ENCODE measurements around the gene NUDT4B. TPM values are rescaled to one million over a fixed set of nuclear protein-coding genes. Genes with fewer than 3 reads are reported as not detected.
"Not testable (repeated sequence)": the region's sequence is repeated elsewhere in the genome, so short reads cannot be mapped to it uniquely, and the experiment has no call there.

The NUDT4B gene
- total RNA-seq, 3 donors from 2014 or later: 7.9 to 47.5 (median 40.0) TPM

DNA sequence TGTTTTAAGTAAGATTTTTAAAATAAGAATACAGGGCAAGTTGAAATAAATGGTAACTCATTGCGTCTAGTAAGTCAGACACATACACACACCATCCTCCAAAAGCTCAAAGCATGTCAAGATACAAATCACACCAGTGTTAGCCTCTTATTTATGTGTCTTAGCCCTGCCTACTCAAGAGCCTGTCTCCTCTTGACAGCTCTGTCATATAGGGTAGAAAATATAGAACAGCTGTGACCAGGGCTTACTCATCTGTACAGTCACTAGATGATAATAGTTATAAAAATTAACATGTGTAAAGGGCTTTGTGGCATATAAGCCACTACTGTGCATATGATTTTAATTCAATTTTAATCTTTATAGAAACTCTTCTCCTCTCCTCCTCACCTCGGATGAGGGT is 7.7 kb downstream of the NUDT4B start:
- H3K9me3 ChIP-seq; H3K27me3 ChIP-seq; DNase-seq (ENCODE audit: low spot score in 2 of 2); H3K4me3 ChIP-seq; H3K36me3 ChIP-seq; H3K27ac ChIP-seq; H3K4me1 ChIP-seq; intact Hi-C loops (cut with DNase I; ENCODE audit: low total_unique reads): not testable (repeated sequence)

DNA sequence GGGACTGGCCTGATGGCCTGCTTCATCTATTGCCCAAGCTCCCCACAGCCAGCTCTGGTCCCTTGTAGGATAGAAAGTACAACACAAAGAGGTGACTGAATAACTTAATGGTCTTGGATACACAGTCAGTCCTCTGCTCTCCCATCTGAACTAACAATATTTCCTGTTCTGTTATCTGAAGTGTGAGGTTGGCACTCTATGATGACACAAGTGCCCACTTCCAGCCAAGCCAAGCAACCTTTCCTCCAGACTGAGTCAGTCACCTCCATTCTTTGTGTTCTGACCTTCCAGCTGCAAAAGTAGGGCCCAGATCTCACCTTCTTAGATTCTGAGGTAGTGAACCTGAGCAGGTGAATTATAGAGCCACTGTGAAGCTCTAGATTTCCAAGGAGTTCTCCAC is 8.9 kb downstream of the NUDT4B start:
- H3K9me3 ChIP-seq; H3K27me3 ChIP-seq; DNase-seq (ENCODE audit: low spot score in 2 of 2); H3K4me1 ChIP-seq; intact Hi-C loops (cut with DNase I; ENCODE audit: low total_unique reads); H3K4me3 ChIP-seq; H3K27ac ChIP-seq; H3K36me3 ChIP-seq: not testable (repeated sequence)

DNA sequence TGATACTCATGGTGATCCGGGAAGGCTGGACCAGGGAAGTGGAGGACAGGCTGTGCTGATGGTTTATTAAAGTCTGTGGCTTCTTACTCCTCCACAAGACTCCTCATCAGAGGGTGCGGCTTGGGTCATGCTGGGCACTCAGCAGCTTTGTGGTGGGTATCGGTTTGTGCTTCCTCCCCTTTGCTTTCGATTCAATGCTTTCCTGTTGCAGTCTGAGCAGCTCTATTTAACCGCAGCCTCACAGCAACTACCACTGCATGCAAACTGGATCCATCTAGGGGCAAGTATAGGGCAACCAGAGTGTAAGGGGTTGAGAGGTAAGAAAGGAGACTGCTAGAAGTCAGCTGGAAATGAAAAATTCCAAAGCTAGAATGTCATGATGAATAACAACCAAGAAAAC is 9.8 kb downstream of the NUDT4B start:
- H3K4me3 ChIP-seq; DNase-seq (ENCODE audit: low spot score in 2 of 2); H3K4me1 ChIP-seq; H3K27ac ChIP-seq; H3K36me3 ChIP-seq; H3K9me3 ChIP-seq; H3K27me3 ChIP-seq; intact Hi-C loops (cut with DNase I; ENCODE audit: low total_unique reads): not testable (repeated sequence)

DNA sequence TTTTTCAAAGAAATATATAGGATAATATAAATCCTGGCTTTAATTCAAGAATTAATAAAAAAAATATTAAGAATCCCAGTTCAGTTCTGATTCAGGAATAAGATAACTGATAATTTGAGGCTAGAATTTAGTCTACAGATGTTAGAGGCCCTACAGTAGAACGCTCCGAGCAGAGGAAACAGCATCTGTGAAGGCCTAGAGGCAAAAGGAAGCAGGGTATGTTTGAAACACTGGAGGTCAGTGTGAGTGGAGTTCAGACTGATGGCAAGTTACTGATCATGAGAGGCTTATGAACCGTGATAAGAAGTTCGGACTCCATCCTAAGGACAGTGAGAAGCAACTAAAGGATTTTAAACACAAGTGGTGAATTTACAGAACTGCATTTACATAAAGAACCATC is 10.4 kb downstream of the NUDT4B start:
- H3K4me1 ChIP-seq; H3K36me3 ChIP-seq; DNase-seq (ENCODE audit: low spot score in 2 of 2); H3K27me3 ChIP-seq; H3K4me3 ChIP-seq; intact Hi-C loops (cut with DNase I; ENCODE audit: low total_unique reads); H3K9me3 ChIP-seq; H3K27ac ChIP-seq: not testable (repeated sequence)

DNA sequence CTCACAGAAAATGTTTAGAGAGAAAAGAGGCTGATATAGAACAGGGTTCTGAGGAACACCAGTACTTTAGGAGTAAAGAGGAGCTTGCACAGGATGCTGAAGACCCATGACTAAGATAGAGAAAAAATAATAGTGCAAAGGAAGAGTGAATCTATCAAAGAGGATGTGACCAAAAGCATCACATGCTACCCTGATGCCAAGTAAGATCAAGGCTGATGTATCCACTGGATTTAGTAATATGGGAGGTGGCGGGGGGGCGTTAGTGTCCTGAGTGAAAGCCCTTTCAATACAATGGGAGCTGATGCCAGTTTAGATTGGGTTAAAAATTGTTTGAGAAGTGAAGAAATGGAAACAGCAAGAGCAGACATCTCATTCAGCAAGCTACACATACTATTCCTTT is 11.2 kb downstream of the NUDT4B start:
- not testable (repeated sequence) for H3K27ac ChIP-seq
- DNase-seq (ENCODE audit: low spot score in 2 of 2): peak in 1 of 2 donors; percentile 15

DNA sequence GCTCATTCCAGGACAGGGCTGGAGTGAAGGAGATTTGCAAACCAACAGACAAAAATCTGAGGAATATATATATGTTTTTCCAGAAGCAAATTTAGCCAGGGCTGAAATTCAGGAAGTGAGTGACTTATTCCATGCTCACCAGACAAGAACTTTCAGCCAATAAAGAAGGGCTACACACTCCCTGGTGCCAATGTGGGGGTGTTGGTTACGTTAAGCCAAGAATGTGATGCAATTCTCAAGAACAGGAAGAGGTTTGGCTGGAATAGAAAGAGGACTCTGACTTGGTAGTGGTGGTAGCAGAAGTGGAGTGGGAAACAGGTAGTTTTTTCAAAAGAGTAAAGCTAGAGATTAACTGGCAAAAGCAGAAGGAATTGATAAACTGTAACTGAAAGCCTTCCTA is 11.6 kb downstream of the NUDT4B start:
- intact Hi-C loops (cut with DNase I; ENCODE audit: low total_unique reads); DNase-seq (ENCODE audit: low spot score in 2 of 2): not testable (repeated sequence)

More for the DNA sequence above, 11.2 kb downstream of the NUDT4B start:
- H3K9me3 ChIP-seq; H3K27me3 ChIP-seq; intact Hi-C loops (cut with DNase I; ENCODE audit: low total_unique reads); H3K4me3 ChIP-seq; H3K36me3 ChIP-seq; H3K4me1 ChIP-seq: not testable (repeated sequence)

DNA sequence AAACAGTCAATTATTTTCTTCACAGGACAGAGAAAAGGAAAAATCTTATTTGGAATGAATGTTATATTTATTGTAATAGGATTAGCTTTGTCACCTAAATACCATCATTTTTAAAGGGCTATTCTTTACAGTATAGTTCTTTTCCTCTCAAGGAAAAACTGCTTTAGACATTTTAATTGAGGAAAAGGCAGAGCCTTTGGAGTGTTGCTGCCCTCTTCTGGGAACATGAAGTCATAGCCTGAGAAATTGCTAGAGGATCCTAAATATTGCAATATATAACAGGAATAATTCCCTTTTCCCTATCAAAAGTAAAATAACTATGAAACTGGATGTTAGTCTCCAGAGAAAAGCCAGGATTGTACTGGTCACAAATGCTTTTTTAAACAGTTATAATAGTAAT is 12.8 kb downstream of the NUDT4B start:
- H3K4me1 ChIP-seq: not testable (repeated sequence)

More for the DNA sequence above, 11.6 kb downstream of the NUDT4B start:
- not testable (repeated sequence) for H3K4me1 ChIP-seq, H3K9me3 ChIP-seq, H3K4me3 ChIP-seq, H3K36me3 ChIP-seq, H3K27me3 ChIP-seq, H3K27ac ChIP-seq

DNA sequence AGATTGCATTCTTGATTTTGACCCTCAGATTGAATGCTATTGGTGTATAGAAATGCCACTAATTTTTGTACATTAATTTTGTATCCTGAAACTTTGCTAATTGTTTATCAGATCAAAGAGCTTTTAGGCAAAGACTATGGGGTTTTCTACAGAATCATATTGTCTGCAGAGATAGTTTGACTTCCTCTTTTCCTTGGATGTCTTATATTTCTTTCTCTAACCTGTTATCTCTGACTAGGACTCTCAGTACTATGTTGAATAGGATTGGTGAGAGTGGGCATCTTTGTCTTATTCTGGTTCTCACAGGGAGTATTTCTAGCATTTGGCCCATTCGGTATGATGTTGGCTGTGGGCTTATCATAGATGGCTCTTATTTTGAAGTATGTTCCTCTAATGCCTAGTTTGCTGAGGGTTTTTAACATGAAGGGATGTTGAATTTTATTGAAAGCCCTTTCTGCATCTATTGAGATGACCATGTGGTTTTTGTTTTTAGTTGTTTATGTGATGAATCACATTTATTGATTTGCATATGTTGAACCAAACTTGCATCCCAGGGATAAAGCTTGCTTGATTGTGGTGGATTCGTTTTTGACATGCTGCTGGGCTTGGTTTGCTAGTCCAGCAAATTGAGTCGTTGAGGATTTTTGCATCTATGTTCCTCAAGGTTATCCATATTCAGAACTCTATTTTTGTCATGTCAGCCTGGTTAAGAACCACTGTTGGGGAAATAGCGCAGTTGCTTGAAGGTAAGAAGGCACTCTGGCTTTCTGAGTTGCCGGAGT is 16.9 kb downstream of the NUDT4B start:
- DNase-seq (ENCODE audit: low spot score in 2 of 2); H3K4me3 ChIP-seq; H3K9me3 ChIP-seq; H3K4me1 ChIP-seq; H3K36me3 ChIP-seq; H3K27ac ChIP-seq; intact Hi-C loops (cut with DNase I; ENCODE audit: low total_unique reads); H3K27me3 ChIP-seq: not testable (repeated sequence)

More for the DNA sequence above, 12.8 kb downstream of the NUDT4B start:
- H3K36me3 ChIP-seq; DNase-seq (ENCODE audit: low spot score in 2 of 2); intact Hi-C loops (cut with DNase I; ENCODE audit: low total_unique reads); H3K4me3 ChIP-seq; H3K27me3 ChIP-seq; H3K9me3 ChIP-seq; H3K27ac ChIP-seq: not testable (repeated sequence)

DNA sequence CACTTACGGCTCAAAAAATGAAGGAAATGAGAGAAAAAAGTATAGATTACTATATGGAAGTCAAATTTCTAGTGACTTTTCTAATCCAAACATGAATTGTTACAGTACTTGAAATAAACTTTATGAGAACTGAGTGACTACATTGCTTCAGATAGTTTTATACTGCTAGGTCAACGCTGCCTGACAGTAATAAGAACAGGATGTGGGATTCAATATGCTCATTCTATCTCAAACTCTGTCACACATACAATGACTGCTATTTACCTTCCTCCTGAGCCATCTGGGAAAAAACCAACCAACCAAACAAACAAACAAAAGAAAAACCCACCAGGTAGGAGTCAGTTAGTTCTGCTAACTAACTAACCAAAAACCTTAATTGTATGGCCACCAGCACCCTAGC is 20.0 kb downstream of the NUDT4B start:
- H3K27ac ChIP-seq; H3K9me3 ChIP-seq; H3K4me3 ChIP-seq; H3K4me1 ChIP-seq; H3K36me3 ChIP-seq; intact Hi-C loops (cut with DNase I; ENCODE audit: low total_unique reads); DNase-seq (ENCODE audit: low spot score in 2 of 2); H3K27me3 ChIP-seq: not testable (repeated sequence)

DNA sequence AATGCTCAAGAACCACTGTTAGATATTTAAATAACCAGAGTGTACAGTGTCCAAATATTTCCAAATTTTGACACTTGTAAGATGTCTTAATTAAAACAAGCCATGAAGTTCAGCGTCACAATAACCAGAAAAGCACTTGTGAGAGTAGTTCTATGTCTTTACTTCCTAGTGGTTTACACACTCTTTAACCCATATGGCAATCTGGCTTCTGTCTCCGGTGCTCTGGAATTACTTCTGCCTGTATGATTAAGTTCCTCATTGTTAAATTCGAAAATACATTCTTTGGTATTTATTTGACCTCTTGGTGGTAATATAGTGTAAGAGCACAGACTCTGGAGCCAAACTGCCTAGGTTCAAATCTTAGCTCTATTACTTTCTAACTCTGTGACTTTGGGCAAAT is 20.9 kb downstream of the NUDT4B start:
- H3K27me3 ChIP-seq; H3K9me3 ChIP-seq; H3K36me3 ChIP-seq; DNase-seq (ENCODE audit: low spot score in 2 of 2); H3K27ac ChIP-seq; intact Hi-C loops (cut with DNase I; ENCODE audit: low total_unique reads); H3K4me3 ChIP-seq; H3K4me1 ChIP-seq: not testable (repeated sequence)

DNA sequence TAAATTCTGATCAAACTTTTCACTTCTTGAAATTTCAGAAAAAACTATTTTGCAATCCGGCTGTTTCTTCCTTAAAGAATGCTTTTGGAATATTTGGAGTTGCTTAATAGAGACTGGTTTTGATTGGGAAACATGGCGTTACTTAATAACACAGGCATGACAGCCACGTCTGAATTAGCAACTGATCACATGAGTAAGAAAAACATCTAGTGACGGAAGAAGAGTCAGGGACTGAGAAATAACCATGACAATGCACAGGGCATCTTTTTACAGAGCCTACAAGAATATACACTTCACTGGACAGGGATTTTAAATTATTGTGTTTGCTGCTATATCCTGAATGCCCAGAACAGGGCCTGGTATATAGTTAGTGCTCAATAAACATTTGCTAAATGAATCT is 25.1 kb downstream of the NUDT4B start:
- intact Hi-C loops (cut with DNase I; ENCODE audit: low total_unique reads); H3K36me3 ChIP-seq; DNase-seq (ENCODE audit: low spot score in 2 of 2); H3K4me1 ChIP-seq; H3K9me3 ChIP-seq; H3K27ac ChIP-seq; H3K27me3 ChIP-seq; H3K4me3 ChIP-seq: not testable (repeated sequence)

DNA sequence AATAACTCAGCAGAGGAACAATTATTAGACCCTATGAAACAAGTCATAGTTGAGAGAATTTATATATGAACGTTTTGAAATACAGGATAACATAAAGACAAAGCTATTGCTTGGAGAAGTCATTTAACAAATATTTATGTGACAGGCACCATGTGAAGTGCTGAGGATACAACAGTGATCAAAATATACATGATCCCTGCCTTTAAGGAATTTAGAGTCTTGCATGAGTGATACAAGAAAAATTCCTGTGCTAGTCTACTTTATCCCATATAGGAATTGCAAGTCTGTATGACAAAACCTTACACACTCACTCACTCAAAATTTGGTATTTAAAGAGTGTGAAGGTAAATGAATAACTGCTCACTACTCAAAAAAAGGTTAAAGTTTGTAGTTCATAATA is 25.5 kb downstream of the NUDT4B start:
- H3K4me1 ChIP-seq; intact Hi-C loops (cut with DNase I; ENCODE audit: low total_unique reads); H3K27me3 ChIP-seq; H3K9me3 ChIP-seq; H3K4me3 ChIP-seq; H3K36me3 ChIP-seq; DNase-seq (ENCODE audit: low spot score in 2 of 2); H3K27ac ChIP-seq: not testable (repeated sequence)

DNA sequence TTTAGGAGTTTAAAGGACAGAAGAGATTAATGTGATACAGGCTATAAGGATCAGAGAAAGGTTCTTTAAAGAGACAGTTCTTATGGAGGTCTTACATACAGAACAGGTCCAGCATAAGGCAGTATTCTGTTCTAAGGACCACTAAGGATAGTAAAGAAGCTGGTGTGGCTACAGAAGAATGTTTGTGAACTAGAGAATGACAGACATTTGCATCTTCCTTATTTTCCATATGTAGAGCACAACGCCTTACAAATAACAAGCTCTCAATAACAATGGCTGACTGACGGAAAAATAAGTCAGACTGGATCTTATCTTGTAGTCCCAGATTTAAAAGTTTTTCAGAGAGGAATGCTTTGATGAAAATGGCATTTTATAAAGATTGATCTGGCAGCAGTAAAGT is 26.7 kb downstream of the NUDT4B start:
- not testable (repeated sequence) for DNase-seq (ENCODE audit: low spot score in 2 of 2); H3K36me3 ChIP-seq

DNA sequence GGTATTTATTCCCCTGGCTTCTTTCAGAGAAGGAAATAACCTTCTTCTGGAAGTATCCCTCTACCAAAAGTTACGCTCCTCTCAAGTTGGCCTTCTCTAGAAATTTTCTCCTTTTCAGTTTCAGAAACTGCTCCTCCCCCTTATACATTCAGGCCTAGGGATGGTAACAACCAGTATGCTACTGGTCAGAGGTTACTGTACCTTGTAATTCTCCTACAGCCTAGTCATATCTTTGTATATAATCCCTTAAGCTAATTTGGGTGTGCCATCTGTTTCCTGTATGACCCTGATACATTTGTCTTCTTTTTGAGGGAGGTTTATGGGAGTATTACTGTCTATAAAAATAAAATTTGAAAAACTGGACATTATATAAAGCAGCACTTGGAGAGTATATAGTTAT is 29.1 kb downstream of the NUDT4B start:
- H3K9me3 ChIP-seq; DNase-seq (ENCODE audit: low spot score in 2 of 2); H3K4me3 ChIP-seq; H3K4me1 ChIP-seq; H3K27ac ChIP-seq; intact Hi-C loops (cut with DNase I; ENCODE audit: low total_unique reads); H3K27me3 ChIP-seq; H3K36me3 ChIP-seq: not testable (repeated sequence)

More for the DNA sequence above, 26.7 kb downstream of the NUDT4B start:
- H3K27ac ChIP-seq; intact Hi-C loops (cut with DNase I; ENCODE audit: low total_unique reads); H3K4me1 ChIP-seq; H3K9me3 ChIP-seq; H3K27me3 ChIP-seq; H3K4me3 ChIP-seq: not testable (repeated sequence)

Data from breast epithelium (tissue), 4 donors.